HFF-Myc (cell line): ENCODE results near the gene AS3MT.
"Not testable (repeated sequence)": the region's sequence is repeated elsewhere in the genome, so short reads cannot be mapped to it uniquely, and the experiment has no call there.

ENCODE experiments used
- DNase-seq: peaks from one replicate; pipeline ENCODE4 v3.0.0-alpha.2; 2011; ENCODE audit warnings: low read depth; ENCODE audit errors: extremely low read depth
- H3K4me3 ChIP-seq: replicated peaks from 2 replicates; pipeline ENCODE4 v1.5.1; 2011; ENCODE audit warnings: low read depth, mild to moderate bottlenecking, control low read depth, low read length
- TF ChIP-seq, protein P1 (sequence below): IDR thresholded peaks from 2 replicates; pipeline ENCODE4 v1.5.1; 2012; ENCODE audit warnings: mild to moderate bottlenecking, low read depth, low read length, control low read depth; ENCODE audit errors: missing control alignments

The AS3MT gene

DNA sequence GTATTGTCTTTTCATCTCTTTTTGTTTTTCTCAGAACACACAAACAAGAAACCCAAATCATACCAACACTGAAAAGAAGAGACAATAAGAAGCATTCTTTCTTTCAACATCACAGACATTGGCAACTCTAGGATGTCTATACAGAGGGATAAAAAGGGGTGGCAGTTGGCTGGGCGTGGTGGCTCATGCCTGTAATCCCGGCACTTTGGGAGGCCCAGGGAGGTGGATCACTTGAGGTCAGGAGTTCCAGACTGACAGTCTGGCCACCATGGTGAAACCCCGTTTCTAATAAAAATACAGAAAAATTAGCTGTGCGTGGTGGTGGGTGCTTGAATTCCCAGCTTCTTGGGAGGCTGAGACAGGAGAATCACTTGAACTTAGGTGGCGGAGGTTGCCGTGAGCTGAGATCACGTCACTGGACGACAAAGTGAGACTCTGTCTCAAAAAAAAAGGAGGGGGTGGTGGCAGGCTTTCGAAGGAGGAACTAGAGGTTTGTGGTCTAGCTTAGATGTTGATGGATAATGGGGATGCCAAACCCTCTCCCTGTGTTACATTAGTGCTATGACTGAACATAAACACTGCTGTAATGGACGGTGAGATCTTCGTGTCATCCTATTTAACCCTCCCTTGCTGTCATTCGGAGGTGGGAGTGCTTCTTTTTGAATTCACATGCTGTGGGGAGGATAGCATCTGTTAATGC is 58.2 kb downstream of the AS3MT start:
- H3K4me3 ChIP-seq = no peak overlapping the region
- DNase-seq = no peak
- TF ChIP-seq, protein P1, sequence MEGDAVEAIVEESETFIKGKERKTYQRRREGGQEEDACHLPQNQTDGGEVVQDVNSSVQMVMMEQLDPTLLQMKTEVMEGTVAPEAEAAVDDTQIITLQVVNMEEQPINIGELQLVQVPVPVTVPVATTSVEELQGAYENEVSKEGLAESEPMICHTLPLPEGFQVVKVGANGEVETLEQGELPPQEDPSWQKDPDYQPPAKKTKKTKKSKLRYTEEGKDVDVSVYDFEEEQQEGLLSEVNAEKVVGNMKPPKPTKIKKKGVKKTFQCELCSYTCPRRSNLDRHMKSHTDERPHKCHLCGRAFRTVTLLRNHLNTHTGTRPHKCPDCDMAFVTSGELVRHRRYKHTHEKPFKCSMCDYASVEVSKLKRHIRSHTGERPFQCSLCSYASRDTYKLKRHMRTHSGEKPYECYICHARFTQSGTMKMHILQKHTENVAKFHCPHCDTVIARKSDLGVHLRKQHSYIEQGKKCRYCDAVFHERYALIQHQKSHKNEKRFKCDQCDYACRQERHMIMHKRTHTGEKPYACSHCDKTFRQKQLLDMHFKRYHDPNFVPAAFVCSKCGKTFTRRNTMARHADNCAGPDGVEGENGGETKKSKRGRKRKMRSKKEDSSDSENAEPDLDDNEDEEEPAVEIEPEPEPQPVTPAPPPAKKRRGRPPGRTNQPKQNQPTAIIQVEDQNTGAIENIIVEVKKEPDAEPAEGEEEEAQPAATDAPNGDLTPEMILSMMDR = no peak

DNA sequence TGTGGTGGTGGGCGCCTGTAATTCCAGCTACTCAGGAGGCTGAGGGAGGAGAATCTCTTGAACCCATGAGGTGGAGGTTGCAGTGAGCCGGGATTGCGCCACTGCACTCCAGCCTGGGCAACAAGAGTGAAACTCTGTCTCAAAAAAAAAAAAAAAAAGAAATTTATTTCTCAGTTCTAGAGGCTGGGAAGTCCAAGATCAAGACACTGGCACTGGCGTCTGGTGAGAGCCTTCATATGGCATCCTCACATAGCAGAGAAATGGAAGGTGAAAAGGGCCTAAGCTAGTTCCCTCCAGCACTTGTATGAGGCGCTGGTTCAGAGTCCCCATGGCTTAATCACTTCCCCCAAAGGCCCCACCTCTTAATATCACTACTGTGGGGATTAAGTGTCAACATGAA is 59.2 kb downstream of the AS3MT start:
- DNase-seq, H3K4me3 ChIP-seq: not testable (repeated sequence)

DNA sequence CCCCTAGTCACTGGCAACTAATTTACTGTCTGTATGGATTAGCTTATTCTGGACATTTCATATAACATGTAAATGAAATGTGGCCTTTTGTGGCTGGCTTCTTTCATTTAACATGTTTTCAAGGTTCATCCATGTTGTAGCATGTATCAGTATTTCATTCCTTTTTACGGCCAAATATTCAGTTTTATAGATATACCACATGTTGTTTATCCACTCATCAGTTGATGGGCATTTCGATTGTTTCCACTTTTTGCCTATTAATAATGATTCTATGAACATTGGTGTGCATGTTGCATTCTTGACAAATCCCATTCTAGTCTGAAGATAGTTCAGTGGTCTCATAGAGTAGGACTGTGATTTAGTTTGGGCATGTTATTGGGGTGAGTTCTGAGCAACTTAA is 61.5 kb downstream of the AS3MT start:
- DNase-seq = no peak
- TF ChIP-seq, protein P1 = no peak
- no peak overlapping the region for H3K4me3 ChIP-seq

DNA sequence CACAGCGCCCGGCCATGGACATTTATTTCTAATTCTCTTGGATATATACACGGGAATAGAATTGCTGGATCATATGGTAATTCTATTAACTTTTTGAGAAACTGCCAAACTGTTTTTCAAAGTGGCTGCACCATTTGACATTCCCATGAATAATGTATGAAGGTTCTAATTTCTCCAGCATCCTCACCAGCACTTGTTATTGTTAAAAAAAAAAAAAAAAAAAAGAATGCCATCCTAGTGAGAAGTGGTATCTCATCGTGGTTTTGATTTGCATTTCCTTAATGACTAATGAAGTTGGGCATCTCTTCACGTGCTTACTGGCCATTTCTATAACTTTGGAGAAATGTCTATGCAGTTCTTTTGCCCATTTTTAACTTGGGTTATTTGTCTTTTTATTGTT is 62.4 kb downstream of the AS3MT start:
- no peak for DNase-seq
- H3K4me3 ChIP-seq = no peak overlapping the region
- TF ChIP-seq, protein P1 = no peak

DNA sequence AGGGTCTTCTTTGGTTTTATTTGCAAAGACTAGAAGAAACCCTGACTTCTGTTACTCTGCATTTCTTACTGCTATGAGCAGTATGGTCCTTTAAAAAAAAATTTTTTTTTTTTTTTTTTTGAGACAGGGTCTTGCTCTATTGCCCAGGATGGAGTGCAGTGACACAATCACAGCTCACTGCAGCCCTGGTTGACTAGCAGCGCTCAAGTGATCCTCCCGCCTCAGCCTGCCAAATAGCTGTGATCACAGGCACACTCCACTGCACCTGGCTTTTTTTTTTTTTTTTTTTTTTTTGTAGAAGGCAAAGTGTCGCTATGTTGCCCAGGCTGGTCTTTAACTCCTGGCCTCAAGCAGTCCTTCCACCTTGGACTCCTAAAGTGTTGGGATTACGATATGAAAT is 66.2 kb downstream of the AS3MT start:
- DNase-seq = no peak
- TF ChIP-seq, protein P1 = no peak
- H3K4me3 ChIP-seq = no peak overlapping the region

DNA sequence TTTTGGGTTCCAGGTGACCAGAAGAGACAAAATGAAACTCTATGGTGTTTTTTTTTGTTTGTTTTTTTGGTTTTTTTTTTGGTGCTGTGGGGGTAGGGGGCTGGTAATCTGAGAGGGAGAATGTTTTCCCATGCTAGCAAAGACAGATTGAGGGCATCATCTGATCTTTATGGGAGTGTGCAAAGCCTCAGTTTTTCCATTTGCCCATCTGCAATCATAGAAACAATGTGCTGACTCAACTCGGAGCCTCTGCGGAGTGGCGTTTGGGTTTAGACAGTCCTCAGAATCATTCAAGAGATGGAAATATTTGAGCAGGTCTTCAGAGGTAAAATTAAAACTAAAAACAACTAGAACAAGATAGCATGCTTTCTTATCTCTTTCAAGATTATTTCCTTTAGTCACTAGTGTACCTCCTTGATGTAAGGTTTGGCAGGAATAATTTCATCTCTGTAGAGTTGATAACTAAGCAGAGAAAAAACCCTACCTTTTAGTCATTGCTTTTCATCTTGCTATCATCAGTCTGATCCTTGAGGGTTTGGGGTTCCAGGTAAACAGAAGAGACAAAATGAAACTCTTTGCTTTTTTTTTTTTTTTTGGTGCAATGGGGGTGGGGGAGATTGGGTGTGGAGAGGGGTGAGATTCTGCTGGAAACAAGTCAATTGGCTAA is 66.8 kb downstream of the AS3MT start:
- no peak for DNase-seq
- TF ChIP-seq, protein P1 = no peak
- no peak overlapping the region for H3K4me3 ChIP-seq

DNA sequence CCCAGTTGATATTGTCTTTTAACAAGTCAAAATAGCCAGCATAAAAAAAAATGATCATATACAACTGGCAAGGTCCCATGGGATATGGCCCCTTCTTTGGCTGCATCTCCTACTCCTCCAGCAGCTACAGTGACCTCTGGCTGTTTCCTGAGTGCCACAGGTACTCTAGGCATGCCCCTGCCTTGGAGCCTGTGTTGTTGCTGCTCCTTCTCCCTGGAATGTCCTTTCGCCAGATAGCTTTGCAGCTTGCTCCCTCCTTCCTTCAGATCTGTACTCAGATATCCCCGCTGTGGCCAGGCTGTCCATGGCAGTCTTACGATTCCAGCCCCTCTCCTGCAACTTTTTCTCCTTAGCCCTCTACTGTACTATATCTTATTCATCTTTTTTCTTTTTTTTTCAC is 72.1 kb downstream of the AS3MT start:
- TF ChIP-seq, protein P1 = no peak
- DNase-seq = no peak

More for the DNA sequence above, 72.1 kb downstream of the AS3MT start:
- H3K4me3 ChIP-seq = no peak overlapping the region
